HEK293T (cell line): Measurements from ENCODE around the gene NF1.
"Not testable (repeated sequence)": the region's sequence is repeated elsewhere in the genome, so short reads cannot be mapped to it uniquely, and the experiment has no call there.

Source experiments
- CTCF ChIA-PET: fragments of 350-600 bp; formaldehyde crosslinking; extraction: SDS; loops from one replicate; lab custom pipeline; 2021; ENCODE audit warnings: antibody characterized with exemption, inconsistent platforms; lab: Yijun Ruan, JAX
- POLR2A ChIA-PET: fragments of 350-600 bp; formaldehyde crosslinking; extraction: SDS; loops from one replicate; lab custom pipeline; 2020; ENCODE audit warnings: antibody characterized with exemption, inconsistent platforms; lab: Yijun Ruan, JAX
- DNase-seq: peaks from one replicate; pipeline ENCODE4 v3.0.0; 2012; ENCODE audit warnings: mixed read lengths; ENCODE audit errors: extremely low spot score
- ARNT ChIP-seq: fragments of 450-650 bp; IDR thresholded peaks from 2 replicates; pipeline ENCODE4 v1.6.1; 2017; ENCODE audit warnings: mild to moderate bottlenecking
- BHLHE40 ChIP-seq: fragments of 450-650 bp; IDR thresholded peaks from 2 replicates; pipeline ENCODE4 v1.6.1; 2016; ENCODE audit warnings: mild to moderate bottlenecking, moderate library complexity, borderline replicate concordance
- CTBP1 ChIP-seq: fragments of 450-650 bp; IDR thresholded peaks from 2 replicates; pipeline ENCODE4 v1.6.1; 2016; ENCODE audit warnings: borderline replicate concordance
- ELF4 ChIP-seq: fragments of 450-650 bp; IDR thresholded peaks from 2 replicates; pipeline ENCODE4 v1.6.1; 2017; ENCODE audit warnings: antibody characterized with exemption
- FOXA1 ChIP-seq: fragments of 450-650 bp; IDR thresholded peaks from 2 replicates; pipeline ENCODE4 v1.6.1; 2016; ENCODE audit warnings: mild to moderate bottlenecking
- FOXK2 ChIP-seq: fragments of 450-650 bp; IDR thresholded peaks from 2 replicates; pipeline ENCODE4 v1.6.1; 2016; ENCODE audit warnings: mild to moderate bottlenecking
- FOXM1 ChIP-seq: fragments of 450-650 bp; IDR thresholded peaks from 2 replicates; pipeline ENCODE4 v1.6.1; 2017; ENCODE audit warnings: mild to moderate bottlenecking, borderline replicate concordance
- HDGF ChIP-seq: fragments of 450-650 bp; IDR thresholded peaks from 2 replicates; pipeline ENCODE4 v1.6.1; 2017; ENCODE audit warnings: antibody characterized with exemption, borderline replicate concordance
- L3MBTL2 ChIP-seq: fragments of 450-650 bp; conservative IDR thresholded peaks from 2 replicates; pipeline ENCODE4 v1.6.1; 2016; ENCODE audit warnings: mild to moderate bottlenecking
- LEF1 ChIP-seq: fragments of 450-650 bp; IDR thresholded peaks from 2 replicates; pipeline ENCODE4 v1.6.1; 2017; ENCODE audit warnings: mild to moderate bottlenecking, borderline replicate concordance
- NFRKB ChIP-seq: fragments of 450-650 bp; IDR thresholded peaks from 2 replicates; pipeline ENCODE4 v1.6.1; 2016; ENCODE audit warnings: mild to moderate bottlenecking, moderate library complexity
- SP1 ChIP-seq: fragments of 450-650 bp; IDR thresholded peaks from 2 replicates; pipeline ENCODE4 v1.6.1; 2017
- SUZ12 ChIP-seq: fragments of 450-650 bp; IDR thresholded peaks from 2 replicates; pipeline ENCODE4 v1.6.1; 2016; ENCODE audit warnings: mild to moderate bottlenecking
- TARDBP ChIP-seq: fragments of 450-650 bp; IDR thresholded peaks from 2 replicates; pipeline ENCODE4 v1.6.1; 2016
- ZNF384 ChIP-seq: fragments of 450-650 bp; IDR thresholded peaks from 2 replicates; pipeline ENCODE4 v1.6.1; 2016
- TF ChIP-seq, protein P1 (sequence below): fragments of 450-650 bp; IDR thresholded peaks from 2 replicates; pipeline ENCODE4 v1.6.1; 2016

NF1 gene

DNA sequence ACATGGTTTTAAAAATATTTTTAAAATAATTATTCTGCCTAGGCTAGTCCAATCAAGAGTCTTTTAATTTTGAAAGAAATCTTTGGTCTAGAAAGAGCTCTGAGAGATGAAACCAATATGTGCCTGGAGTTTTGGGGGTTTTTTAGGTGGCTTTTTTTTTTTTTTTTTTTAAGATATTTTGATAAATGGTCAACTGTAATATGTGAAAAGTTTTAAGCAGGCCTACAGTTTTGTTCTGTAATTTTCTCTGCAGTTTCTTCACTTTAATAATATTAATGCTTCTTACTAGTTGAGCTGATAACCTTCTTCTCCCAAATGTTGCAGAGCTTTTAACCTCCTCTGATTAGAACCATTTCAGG lies 157.2 kb downstream of the NF1 start:
- DNase-seq, result no peak
- TF ChIP-seq TARDBP (no peak), BHLHE40 (no peak)
- ChIA-PET CTCF (interaction anchor here (0.6 kb wide), 1 partner anchor 14 kb away, joined by 3 read pairs; no protein-coding TSS in a partner anchor), POLR2A (no interaction called here)

DNA sequence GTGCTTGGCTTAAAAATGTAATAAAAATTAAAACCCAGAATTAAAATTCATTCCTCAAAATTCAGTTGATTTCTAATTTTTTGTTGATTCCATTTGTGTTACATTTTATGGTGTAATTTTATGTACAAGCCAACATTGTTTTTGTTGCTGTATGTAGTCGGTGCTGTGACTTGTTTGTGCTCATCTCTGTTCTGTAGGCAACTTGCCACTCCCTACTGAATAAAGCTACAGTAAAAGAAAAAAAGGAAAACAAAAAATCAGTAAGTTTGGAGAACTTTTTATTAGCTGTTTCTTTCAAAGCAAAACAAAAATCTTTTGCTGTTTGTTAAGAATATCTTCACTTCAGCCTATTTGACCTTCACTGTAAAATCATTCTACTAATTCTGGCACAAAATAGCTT lies 158.0 kb downstream of the NF1 start:
- TF ChIP-seq HDGF, result no peak
- TF ChIP-seq ELF4, result no peak
- TF ChIP-seq LEF1, result no peak
- TF ChIP-seq, protein P1, sequence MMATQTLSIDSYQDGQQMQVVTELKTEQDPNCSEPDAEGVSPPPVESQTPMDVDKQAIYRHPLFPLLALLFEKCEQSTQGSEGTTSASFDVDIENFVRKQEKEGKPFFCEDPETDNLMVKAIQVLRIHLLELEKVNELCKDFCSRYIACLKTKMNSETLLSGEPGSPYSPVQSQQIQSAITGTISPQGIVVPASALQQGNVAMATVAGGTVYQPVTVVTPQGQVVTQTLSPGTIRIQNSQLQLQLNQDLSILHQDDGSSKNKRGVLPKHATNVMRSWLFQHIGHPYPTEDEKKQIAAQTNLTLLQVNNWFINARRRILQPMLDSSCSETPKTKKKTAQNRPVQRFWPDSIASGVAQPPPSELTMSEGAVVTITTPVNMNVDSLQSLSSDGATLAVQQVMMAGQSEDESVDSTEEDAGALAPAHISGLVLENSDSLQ, result no peak
- TF ChIP-seq ZNF384, result no peak
- no peak for TF ChIP-seq SP1
- TF ChIP-seq ARNT, result no peak
- no peak for TF ChIP-seq FOXM1
- no peak for TF ChIP-seq L3MBTL2
- TF ChIP-seq FOXK2, result no peak
- no peak for TF ChIP-seq SUZ12
- no peak for TF ChIP-seq FOXA1
- no peak for TF ChIP-seq TARDBP
- TF ChIP-seq CTBP1, result no peak
- TF ChIP-seq BHLHE40, result no peak
- no peak for TF ChIP-seq NFRKB
- ChIA-PET POLR2A (no interaction called here), CTCF (no interaction called here)
- DNase-seq, result no peak

GRCh38 chr17:31254654-31255053 lies 159.9 kb downstream of the NF1 start:
- ChIA-PET CTCF (interaction anchor here (0.6 to 0.8 kb wide), 2 partner anchors 10 to 270 kb away, joined by 3 read pairs; no protein-coding TSS in a partner anchor), POLR2A (no interaction called here)
- no peak for DNase-seq

GRCh38 chr17:31256936-31257335 lies 162.2 kb downstream of the NF1 start:
- CTCF ChIA-PET, result interaction anchor here (0.8 to 0.9 kb wide), 2 partner anchors 12 to 29 kb away, joined by 3 read pairs; no protein-coding TSS in a partner anchor
- no peak for DNase-seq
- TF ChIP-seq, protein P1, result 0 out of 2 replicates have a peak, but pooled peaks have one; percentile 2
- TF ChIP-seq SP1 (no peak), L3MBTL2 (no peak), LEF1 (no peak)
- POLR2A ChIA-PET, result interaction anchor here (1.4 kb wide), 1 partner anchor 350 kb away, joined by 3 read pairs; no protein-coding TSS in a partner anchor

More at GRCh38 chr17:31254654-31255053, 159.9 kb downstream of the NF1 start:
- no peak for TF ChIP-seq ZNF384
- TF ChIP-seq FOXA1, result no peak
- TF ChIP-seq LEF1, result no peak
- no peak for TF ChIP-seq L3MBTL2
- TF ChIP-seq, protein P1, result no peak
- TF ChIP-seq SUZ12, result no peak
- no peak for TF ChIP-seq FOXK2
- no peak for TF ChIP-seq NFRKB
- no peak for TF ChIP-seq FOXM1
- no peak for TF ChIP-seq SP1
- TF ChIP-seq ELF4, result no peak
- TF ChIP-seq ARNT, result no peak
- TF ChIP-seq BHLHE40, result no peak
- TF ChIP-seq TARDBP, result no peak
- TF ChIP-seq HDGF, result no peak

DNA sequence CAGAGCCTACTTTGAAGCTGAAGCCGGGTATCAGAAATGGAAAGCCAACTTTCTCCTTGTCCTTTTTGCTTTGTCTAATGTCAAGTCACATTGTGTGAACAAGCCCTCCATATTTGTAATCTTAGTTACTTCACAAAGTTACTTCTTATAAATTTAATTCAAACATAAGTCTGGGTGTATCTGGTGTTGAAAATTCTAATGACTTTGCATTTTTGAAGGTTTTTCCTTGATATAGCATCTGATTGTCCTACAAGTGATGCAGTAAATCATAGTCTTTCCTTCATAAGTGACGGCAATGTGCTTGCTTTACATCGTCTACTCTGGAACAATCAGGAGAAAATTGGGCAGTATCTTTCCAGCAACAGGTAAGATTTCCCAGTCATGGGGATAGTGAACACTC lies 165.4 kb downstream of the NF1 start:
- ChIA-PET POLR2A (no interaction called here), CTCF (no interaction called here)
- DNase-seq, result no peak
- no peak for TF ChIP-seq NFRKB
- no peak for TF ChIP-seq SUZ12
- TF ChIP-seq CTBP1, result no peak
- TF ChIP-seq FOXA1, result no peak
- no peak for TF ChIP-seq ZNF384
- no peak for TF ChIP-seq ELF4
- no peak for TF ChIP-seq FOXM1

DNA sequence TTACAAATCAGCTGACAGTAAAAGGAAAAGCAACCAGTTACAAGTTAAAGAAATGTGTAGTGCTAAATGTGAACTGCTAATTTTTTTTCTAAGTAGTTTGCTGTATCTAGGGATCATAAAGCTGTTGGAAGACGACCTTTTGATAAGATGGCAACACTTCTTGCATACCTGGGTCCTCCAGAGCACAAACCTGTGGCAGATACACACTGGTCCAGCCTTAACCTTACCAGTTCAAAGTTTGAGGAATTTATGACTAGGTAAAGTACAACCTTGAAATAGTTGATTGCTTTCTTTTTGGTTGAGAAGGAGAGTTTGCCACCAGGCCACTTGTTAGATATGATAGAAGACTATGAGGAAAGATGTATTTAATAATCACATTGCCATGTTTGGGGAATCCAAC lies 166.8 kb downstream of the NF1 start:
- no peak for DNase-seq

DNA sequence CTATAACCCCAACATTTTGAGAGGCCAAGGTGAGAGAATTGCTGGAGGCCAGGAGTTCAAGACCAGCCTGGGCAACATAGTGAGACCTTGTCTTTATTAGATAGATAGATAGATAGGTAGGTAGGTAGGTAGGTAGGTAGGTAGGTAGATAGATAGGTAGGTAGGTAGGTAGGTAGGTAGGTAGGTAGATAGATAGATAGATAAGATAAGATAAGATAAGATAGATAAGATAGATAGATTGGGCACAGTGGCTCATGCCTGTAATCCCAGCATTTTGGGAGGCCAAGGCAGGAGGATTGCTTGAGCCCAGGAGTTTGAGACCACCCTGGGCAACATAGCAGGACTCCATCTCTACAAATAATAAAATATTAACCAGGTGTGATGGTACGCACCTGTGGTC lies 168.1 kb downstream of the NF1 start:
- POLR2A ChIA-PET, CTCF ChIA-PET: not testable (repeated sequence)

More for the DNA sequence above, 166.8 kb downstream of the NF1 start:
- no peak for TF ChIP-seq HDGF
- no peak for TF ChIP-seq ELF4
- no peak for TF ChIP-seq FOXA1
- no peak for TF ChIP-seq BHLHE40
- TF ChIP-seq ARNT, result no peak
- POLR2A ChIA-PET, result interaction anchor here (0.6 kb wide), 1 partner anchor 276 kb away, joined by 3 read pairs; no protein-coding TSS in a partner anchor
- CTCF ChIA-PET, result no interaction called here

More for the DNA sequence above, 168.1 kb downstream of the NF1 start:
- not testable (repeated sequence) for DNase-seq
